GM12892 (cell line): ENCODE measurements around the gene REPIN1.

ENCODE experiments used
- DNase-seq: peaks from one replicate; pipeline ENCODE4 v3.0.0; 2011; ENCODE audit not compliant: insufficient read length
- FAIRE-seq: peaks from 2 replicates; lab custom pipeline; 2011; peaks lifted over from hg19 to GRCh38; lab: Jason Lieb, UNC
- POLR2A ChIP-seq: IDR thresholded peaks from 2 replicates; pipeline ENCODE4 v1.6.1; 2011; ENCODE audit warnings: low read depth, low read length, control low read depth
- POLR2AphosphoS5 ChIP-seq: IDR thresholded peaks from 2 replicates; pipeline ENCODE4 v1.6.1; 2011; ENCODE audit warnings: low read depth, low read length, control low read depth
- TAF1 ChIP-seq: IDR thresholded peaks from 2 replicates; pipeline ENCODE4 v1.6.1; 2011; ENCODE audit warnings: low read depth, mild to moderate bottlenecking, control low read depth, low read length, borderline replicate concordance

The REPIN1 gene

GRCh38 chr7:150327308-150327707, 41.3 kb upstream of the REPIN1 start:
- FAIRE-seq (no peak), DNase-seq (no peak)
- TF ChIP-seq POLR2A (no peak), TAF1 (no peak), POLR2AphosphoS5 (no peak)

GRCh38 chr7:150329331-150330120, 39.1 kb upstream of the REPIN1 start:
- DNase-seq (no peak), FAIRE-seq (no peak)
- TF ChIP-seq POLR2A (no peak), TAF1 (no peak), POLR2AphosphoS5 (no peak)

DNA sequence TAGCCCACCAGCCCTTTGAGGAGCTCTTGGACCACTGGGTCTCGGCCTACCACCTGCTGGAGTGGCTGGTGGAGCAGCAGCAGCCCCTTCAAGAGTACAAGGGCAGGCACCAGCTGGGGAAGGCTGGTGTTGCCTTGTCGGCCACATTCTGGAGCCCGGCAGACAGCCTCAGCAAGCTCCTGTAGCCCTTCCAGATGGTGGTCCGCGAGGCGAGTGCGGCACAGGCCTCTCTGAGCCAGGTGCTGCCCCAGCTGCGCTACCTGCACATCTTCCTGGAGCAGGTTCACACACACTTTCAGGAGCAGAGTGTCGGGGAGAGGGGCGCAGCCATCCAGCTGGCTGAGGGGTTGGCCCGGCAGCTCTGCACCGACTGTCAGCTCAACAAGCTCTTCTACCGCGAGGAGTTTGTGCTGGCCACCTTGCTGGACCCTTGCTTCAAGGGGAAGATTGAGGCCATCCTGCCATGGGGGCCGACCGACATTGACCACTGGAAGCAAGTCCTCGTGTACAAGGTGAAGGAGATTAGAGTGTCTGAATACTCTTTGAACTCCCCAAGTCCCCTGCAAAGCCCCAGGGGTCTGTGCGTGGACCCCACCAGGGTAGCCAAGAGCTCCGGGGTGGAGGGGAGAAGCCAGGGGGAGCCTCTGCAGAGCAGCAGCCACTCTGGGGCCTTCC, 38.3 kb upstream of the REPIN1 start:
- FAIRE-seq: no peak
- TF ChIP-seq POLR2A: no peak
- no peak for TF ChIP-seq TAF1
- TF ChIP-seq POLR2AphosphoS5: no peak
- DNase-seq: no peak

GRCh38 chr7:150332852-150333635, 35.6 kb upstream of the REPIN1 start:
- TF ChIP-seq POLR2A: 0 out of 2 replicates have a peak, but pooled peaks have one; percentile 29
- TF ChIP-seq POLR2AphosphoS5: 0 out of 2 replicates have a peak, but pooled peaks have one; percentile 18
- TF ChIP-seq TAF1: no peak
- FAIRE-seq (no peak), DNase-seq (no peak)

- no peak for TF ChIP-seq POLR2AphosphoS5
- no peak for TF ChIP-seq TAF1
- TF ChIP-seq POLR2A: no peak
- no peak for FAIRE-seq
- no peak for DNase-seq
These were observed 35.0 kb upstream of the REPIN1 start for GRCh38 chr7:150333659-150334058.

DNA sequence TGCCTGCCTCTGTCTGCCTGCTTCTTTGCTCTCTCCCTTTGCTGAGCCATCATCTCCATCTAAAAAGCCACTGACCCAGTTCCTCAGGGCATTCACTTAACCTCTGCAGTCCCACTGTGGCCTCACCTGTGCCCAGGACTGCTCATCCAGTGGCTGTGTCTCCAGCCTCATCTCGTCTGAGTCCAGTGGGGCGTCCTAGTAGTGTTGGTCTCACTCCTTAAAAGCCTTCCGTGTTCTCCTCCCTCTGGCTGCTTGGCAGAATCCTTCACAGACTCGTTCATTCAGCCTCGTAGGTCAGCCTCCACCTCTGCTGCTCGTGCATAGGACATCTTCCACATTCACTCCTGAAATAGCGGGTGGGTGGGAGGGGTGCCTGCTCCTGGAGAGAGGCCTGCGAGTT, 34.5 kb upstream of the REPIN1 start:
- no peak for TF ChIP-seq POLR2AphosphoS5
- TF ChIP-seq POLR2A: no peak
- no peak for TF ChIP-seq TAF1
- no peak for DNase-seq
- no peak for FAIRE-seq

DNA sequence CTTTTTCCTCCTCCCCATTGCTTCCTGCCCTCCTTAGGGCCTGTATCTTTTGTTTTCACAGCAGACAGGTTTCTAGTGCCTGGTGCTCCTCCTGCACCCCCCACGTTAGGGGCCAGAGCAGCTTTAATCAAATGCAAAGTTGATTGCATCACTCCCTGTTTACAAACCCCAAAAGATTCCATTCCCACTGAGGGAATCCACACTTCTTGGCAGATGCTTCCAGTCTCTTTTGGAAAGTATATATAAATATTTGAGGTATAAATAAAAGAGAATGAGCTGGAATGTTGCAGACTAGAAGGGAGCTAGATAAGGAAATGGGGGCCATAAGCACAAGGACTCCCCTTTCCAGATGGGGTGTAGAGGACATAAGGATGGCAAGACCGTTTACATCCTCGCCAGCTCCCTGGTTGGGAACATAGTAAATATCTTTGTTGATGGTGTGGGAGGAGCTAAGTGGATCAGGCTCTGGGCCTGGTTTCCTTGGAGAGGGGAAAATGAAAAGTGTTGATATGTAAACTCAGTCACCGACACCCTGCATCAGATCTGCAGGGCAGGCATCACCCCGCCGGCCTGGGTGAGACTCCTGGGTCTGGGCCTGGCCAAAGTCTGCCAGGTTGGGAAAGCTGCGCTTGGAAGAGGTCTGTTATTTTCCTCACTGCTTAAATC, 33.4 kb upstream of the REPIN1 start:
- TF ChIP-seq POLR2AphosphoS5 (no peak), POLR2A (no peak), TAF1 (no peak)
- no peak for FAIRE-seq
- DNase-seq: no peak

DNA sequence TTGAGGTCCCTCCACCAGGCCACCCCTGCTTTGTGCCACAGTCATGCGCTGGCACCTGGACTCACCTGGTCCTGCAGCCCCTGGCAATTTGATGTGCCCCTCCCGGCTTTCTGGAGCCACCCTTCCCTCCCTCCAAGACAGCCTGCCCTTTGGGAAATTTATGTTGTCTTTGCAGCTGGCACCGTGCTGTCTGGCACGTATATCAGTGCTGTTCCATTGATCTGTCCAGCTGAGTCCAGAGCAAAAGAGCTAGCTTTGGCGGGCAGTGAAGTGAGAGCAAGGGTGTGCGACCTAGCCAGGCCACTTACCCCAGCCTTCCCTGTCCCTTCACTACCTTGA, 32.9 kb upstream of the REPIN1 start:
- TF ChIP-seq TAF1 (no peak), POLR2AphosphoS5 (no peak), POLR2A (no peak)
- FAIRE-seq (no peak), DNase-seq (no peak)

DNA sequence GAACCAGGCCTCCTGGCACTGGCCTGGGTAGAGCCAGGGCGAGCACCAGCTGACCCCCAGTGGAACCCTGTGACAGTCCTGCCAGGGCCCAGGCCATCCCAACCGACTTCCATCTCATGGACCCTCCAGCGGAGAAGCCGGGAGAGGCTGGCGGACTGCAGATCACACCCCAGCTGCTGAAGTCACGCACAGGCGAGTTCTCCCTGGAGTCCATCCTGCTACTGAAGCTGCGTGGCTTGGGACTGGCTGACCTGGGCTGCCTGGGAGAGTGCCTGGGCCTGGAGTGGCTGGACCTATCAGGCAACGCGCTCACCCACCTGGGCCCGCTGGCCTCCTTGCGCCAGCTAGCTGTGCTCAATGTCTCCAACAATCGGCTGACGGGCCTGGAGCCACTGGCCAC, 31.9 kb upstream of the REPIN1 start:
- no peak for FAIRE-seq
- no peak for DNase-seq
- no peak for TF ChIP-seq POLR2A
- TF ChIP-seq POLR2AphosphoS5: no peak
- no peak for TF ChIP-seq TAF1

DNA sequence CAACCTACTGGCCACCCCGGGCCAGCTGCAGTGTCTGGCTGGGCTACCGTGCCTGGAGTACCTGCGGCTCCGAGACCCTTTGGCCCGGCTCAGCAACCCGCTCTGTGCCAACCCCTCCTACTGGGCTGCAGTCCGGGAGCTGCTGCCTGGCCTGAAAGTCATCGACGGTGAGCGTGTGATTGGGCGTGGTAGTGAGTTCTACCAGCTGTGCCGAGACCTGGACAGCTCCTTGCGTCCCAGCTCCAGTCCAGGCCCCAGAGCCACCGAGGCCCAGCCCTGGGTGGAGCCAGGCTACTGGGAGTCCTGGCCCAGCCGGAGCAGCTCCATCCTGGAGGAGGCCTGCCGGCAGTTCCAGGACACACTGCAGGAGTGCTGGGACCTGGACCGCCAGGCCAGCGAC, 31.4 kb upstream of the REPIN1 start:
- TF ChIP-seq POLR2AphosphoS5: no peak
- TF ChIP-seq TAF1: no peak
- TF ChIP-seq POLR2A: no peak
- no peak for DNase-seq
- no peak for FAIRE-seq

DNA sequence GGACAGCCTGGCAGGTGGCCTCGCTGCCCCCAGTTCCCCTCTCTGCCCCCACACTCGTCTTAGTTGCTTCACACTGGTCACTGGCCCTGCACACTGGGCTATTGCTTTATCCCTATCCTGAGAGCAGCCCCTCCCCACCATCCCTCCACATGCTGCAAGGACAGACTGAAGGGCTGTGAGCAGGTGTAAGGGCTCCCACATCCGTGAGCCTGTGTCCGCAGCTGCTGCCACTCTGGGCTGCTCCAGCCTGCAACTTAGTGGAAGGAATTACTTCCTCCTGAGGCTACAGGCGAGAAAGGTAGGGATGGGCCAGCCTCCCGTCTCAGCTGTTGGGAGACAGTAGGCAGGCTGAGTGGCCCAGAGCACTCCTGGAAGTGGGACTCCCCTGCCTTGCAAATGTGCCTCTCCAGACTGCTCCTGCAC, 31.0 kb upstream of the REPIN1 start:
- DNase-seq (no peak), FAIRE-seq (no peak)
- no peak for TF ChIP-seq TAF1
